Measurements from ENCODE around the gene EPGN. TPM values are rescaled to one million over a fixed set of nuclear protein-coding genes. Genes with fewer than 3 reads are reported as not detected.

Gene EPGN
- total RNA-seq, 1 donor from 2014 or later, result 2.4 TPM

DNA sequence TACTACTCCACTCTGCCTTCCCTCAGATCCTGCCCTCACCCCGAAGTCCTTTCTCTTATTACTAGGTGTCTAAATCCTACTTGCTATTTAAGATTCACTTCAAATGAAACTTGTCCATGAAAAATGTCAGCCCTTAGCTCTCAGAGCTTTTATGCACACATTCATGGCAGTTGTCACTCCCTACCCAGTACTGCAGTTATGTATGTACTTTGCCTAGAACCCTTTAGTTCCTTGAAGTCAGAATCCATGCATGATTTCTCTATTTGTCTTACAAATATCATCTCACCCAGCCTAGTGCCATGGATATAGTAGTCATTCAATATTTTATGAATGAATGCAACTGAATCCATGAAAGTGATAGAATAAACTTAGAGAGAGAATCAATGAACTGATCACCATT, 3.3 kb upstream of the EPGN start:
- H3K4me1 Mint-ChIP-seq (ENCODE audit: unreplicated experiment), result peaks cover 5% of the 10 kb centered on the region
- H3K4me3 Mint-ChIP-seq, result no peak overlapping the region
- H3K9me3 Mint-ChIP-seq, result no peaks in the 10 kb centered on the region

DNA sequence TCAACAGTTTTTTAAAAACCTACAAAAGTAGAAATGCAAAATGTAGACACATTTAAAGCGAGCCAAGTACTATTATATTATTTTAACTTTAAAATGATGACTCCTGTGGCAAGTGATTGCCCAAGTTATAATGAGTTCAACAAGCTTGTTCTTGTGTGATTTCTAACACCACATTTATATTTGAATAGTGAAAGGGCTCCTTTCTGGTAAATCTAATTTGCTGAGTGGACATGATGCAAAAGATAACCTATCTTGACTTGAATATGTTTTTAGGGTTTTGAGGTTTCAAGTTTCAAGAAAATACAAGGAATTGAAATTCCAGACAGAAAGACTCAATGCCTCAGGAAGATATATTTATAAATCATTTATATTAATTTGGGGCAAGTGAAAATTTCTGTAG, 1.1 kb upstream of the EPGN start:
- TF ChIP-seq, protein P1, sequence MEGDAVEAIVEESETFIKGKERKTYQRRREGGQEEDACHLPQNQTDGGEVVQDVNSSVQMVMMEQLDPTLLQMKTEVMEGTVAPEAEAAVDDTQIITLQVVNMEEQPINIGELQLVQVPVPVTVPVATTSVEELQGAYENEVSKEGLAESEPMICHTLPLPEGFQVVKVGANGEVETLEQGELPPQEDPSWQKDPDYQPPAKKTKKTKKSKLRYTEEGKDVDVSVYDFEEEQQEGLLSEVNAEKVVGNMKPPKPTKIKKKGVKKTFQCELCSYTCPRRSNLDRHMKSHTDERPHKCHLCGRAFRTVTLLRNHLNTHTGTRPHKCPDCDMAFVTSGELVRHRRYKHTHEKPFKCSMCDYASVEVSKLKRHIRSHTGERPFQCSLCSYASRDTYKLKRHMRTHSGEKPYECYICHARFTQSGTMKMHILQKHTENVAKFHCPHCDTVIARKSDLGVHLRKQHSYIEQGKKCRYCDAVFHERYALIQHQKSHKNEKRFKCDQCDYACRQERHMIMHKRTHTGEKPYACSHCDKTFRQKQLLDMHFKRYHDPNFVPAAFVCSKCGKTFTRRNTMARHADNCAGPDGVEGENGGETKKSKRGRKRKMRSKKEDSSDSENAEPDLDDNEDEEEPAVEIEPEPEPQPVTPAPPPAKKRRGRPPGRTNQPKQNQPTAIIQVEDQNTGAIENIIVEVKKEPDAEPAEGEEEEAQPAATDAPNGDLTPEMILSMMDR (conservative IDR thresholded peaks at IDR 0.05), result no peak
- no peak overlapping the region for H3K27ac Mint-ChIP-seq
- no peaks in the 10 kb centered on the region for H3K9me3 Mint-ChIP-seq
- H3K4me1 Mint-ChIP-seq (ENCODE audit: unreplicated experiment), result peaks cover 5% of the 10 kb centered on the region
- no peak overlapping the region for H3K4me3 Mint-ChIP-seq
- no peak for DNase-seq (ENCODE audit: extremely low spot score, unreplicated experiment)
- peaks cover 4% of the 10 kb centered on the region for H3K27me3 Mint-ChIP-seq
- H3K36me3 Mint-ChIP-seq, result no peaks in the 10 kb centered on the region

More for the DNA sequence above, 3.3 kb upstream of the EPGN start:
- Mint-ChIP-seq H3K27me3 (peaks cover 4% of the 10 kb centered on the region), H3K36me3 (no peaks in the 10 kb centered on the region), H3K27ac (no peak overlapping the region)
- DNase-seq (ENCODE audit: extremely low spot score, unreplicated experiment), result no peak
- TF ChIP-seq, protein P1 (conservative IDR thresholded peaks at IDR 0.05), result no peak

DNA sequence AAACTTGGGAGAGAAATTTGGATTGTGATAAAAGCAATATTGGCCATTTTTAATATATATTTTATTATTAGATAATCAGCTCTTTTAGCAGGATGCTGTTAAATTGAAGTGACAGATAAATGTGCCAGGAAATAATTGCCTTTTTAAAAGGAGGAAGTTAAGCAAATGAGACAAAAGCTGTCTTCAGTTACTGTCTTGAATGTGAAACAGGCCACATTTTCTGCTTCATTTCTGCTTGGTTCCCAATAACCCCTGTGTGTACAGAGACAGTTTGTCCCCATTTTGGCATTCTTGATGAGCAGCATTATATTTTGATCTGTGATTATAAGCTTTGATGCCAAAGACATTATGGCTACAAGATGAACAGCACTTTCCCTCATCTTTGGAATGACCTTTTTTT, 953 bp downstream of the EPGN start:
- peaks cover 5% of the 10 kb centered on the region for H3K4me1 Mint-ChIP-seq (ENCODE audit: unreplicated experiment)
- H3K27me3 Mint-ChIP-seq, result peaks cover 4% of the 10 kb centered on the region
- H3K4me3 Mint-ChIP-seq, result peak overlapping the region; percentile 44
- H3K36me3 Mint-ChIP-seq, result no peaks in the 10 kb centered on the region
- no peak overlapping the region for H3K27ac Mint-ChIP-seq
- H3K9me3 Mint-ChIP-seq, result no peaks in the 10 kb centered on the region
- TF ChIP-seq, protein P1 (conservative IDR thresholded peaks at IDR 0.05), result no peak
- no peak for DNase-seq (ENCODE audit: extremely low spot score, unreplicated experiment)

DNA sequence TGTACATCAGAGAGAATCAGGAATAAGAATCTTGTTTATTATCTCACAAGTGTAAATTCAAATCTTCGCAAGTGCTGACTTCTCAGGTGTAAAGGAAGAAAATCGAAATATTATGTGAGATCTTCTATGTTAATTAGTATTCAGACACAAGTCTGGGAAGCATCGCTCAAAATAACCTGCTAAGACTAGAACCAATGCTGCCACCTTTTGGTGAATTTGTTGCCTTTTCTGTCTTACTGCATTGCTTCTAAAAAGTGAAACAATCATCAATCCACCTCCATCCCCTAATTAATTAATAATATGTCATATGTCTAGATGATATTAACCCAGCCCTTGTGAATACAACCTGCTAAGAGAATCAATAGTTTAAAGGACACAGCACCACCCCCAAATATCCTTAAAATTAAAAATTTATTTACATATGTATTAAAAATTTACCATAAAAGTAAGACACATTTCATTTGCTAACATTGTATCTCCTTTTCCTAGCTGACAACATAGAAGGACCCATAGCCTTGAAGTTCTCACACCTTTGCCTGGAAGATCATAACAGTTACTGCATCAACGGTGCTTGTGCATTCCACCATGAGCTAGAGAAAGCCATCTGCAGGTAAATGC, 3.5 kb downstream of the EPGN start:
- no peak for DNase-seq (ENCODE audit: extremely low spot score, unreplicated experiment)
- Mint-ChIP-seq H3K9me3 (no peaks in the 10 kb centered on the region), H3K4me1 (ENCODE audit: unreplicated experiment) (peaks cover 5% of the 10 kb centered on the region), H3K36me3 (no peaks in the 10 kb centered on the region), H3K27me3 (peaks cover 4% of the 10 kb centered on the region), H3K4me3 (no peak overlapping the region), H3K27ac (no peak overlapping the region)
- TF ChIP-seq, protein P1 (conservative IDR thresholded peaks at IDR 0.05), result peak; percentile 75

DNA sequence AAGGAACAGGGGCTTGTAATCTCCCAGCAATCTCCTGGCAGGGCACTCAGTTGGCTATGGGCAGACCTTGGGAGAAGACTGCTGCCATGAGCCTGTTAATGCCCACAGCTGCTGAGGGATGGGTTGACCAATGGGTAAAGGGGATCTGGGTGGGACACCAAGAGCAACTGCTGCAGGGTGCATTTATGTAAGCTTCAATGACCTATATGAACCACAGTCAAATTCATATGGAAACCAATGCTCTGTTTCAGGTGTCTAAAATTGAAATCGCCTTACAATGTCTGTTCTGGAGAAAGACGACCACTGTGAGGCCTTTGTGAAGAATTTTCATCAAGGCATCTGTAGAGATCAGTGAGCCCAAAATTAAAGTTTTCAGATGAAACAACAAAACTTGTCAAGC, 6.1 kb downstream of the EPGN start:
- Mint-ChIP-seq H3K36me3 (no peaks in the 10 kb centered on the region), H3K27me3 (no peaks in the 10 kb centered on the region), H3K4me1 (ENCODE audit: unreplicated experiment) (no peaks in the 10 kb centered on the region), H3K4me3 (no peak overlapping the region), H3K27ac (no peak overlapping the region), H3K9me3 (no peaks in the 10 kb centered on the region)
- TF ChIP-seq, protein P1 (conservative IDR thresholded peaks at IDR 0.05), result no peak
- no peak for DNase-seq (ENCODE audit: extremely low spot score, unreplicated experiment)

DNA sequence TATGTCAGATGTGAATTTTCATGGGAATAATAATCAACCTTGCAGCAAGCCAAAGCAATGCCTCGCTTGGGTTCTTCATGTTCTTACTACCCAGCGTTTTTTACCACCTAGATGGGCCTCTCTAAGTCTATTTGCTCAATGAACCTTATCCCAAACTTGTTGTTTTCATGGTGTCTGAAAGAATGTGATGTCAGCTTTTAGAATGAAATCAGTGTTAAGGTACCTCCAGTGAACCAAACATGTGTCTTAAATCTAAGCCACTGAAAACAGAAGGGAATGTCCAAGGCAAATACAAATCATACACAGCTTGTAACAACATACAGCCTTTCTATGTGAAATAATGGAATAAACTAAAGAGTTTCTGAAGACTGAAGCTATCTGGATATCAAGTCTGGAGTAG, 6.7 kb downstream of the EPGN start:
- Mint-ChIP-seq H3K27me3 (no peaks in the 10 kb centered on the region), H3K4me1 (ENCODE audit: unreplicated experiment) (no peaks in the 10 kb centered on the region)

More for the DNA sequence above, 6.7 kb downstream of the EPGN start:
- H3K27ac Mint-ChIP-seq, result no peak overlapping the region
- H3K4me3 Mint-ChIP-seq, result no peak overlapping the region
- H3K9me3 Mint-ChIP-seq, result no peaks in the 10 kb centered on the region
- no peak for DNase-seq (ENCODE audit: extremely low spot score, unreplicated experiment)
- no peaks in the 10 kb centered on the region for H3K36me3 Mint-ChIP-seq
- TF ChIP-seq, protein P1 (conservative IDR thresholded peaks at IDR 0.05), result no peak

Data from type B pancreatic cell (in vitro differentiated cells).